Daoy (cell line): ENCODE measurements around the gene UMPS. TPM values are rescaled to one million over a fixed set of nuclear protein-coding genes. Genes with fewer than 3 reads are reported as not detected.
"Not testable (repeated sequence)": the region's sequence is repeated elsewhere in the genome, so short reads cannot be mapped to it uniquely, and the experiment has no call there.

Experiments used
- DNase-seq: peaks from one replicate; pipeline ENCODE4 v3.0.0-alpha.2; 2015; ENCODE audit warnings: low read depth
- total RNA-seq: library from RNA; depleted of rRNA; stranded (reverse); fragments of >200 nt; shearing (Covaris generic); gene quantifications from 2 replicates; pipeline ENCODE4 v1.2.3, GENCODE V29; 2014

Gene UMPS
- total RNA-seq, 1 experiment from 2014 or later, result 94.6 TPM

- DNase-seq, result not testable (repeated sequence)
Measured at GRCh38 chr3:124707223-124707622, 23.0 kb upstream of the UMPS start.

- no peak for DNase-seq
Measured at GRCh38 chr3:124707656-124708062, 22.6 kb upstream of the UMPS start.

GRCh38 chr3:124714223-124714853, 15.9 kb upstream of the UMPS start:
- no peak for DNase-seq

GRCh38 chr3:124722589-124722988, 7.7 kb upstream of the UMPS start:
- no peak for DNase-seq

- DNase-seq, result no peak
Measured at GRCh38 chr3:124730941-124731297, 667 bp downstream of the UMPS start.

GRCh38 chr3:124731760-124732159, 1.5 kb downstream of the UMPS start:
- no peak for DNase-seq

- DNase-seq, result no peak
Measured at GRCh38 chr3:124741027-124741426, 10.8 kb downstream of the UMPS start.

GRCh38 chr3:124745756-124746155, 15.5 kb downstream of the UMPS start:
- DNase-seq, result no peak

GRCh38 chr3:124747111-124747981, 17.1 kb downstream of the UMPS start:
- DNase-seq, result no peak

GRCh38 chr3:124748560-124749198, 18.4 kb downstream of the UMPS start:
- DNase-seq, result no peak

- DNase-seq, result not testable (repeated sequence)
Measured at GRCh38 chr3:124749877-124750276, 19.6 kb downstream of the UMPS start.

- no peak for DNase-seq
Measured at GRCh38 chr3:124751501-124751900, 21.2 kb downstream of the UMPS start.

GRCh38 chr3:124752051-124752450, 21.8 kb downstream of the UMPS start:
- no peak for DNase-seq

GRCh38 chr3:124757926-124758325, 27.7 kb downstream of the UMPS start:
- not testable (repeated sequence) for DNase-seq

- DNase-seq, result no peak
Measured at GRCh38 chr3:124758851-124759635, 28.8 kb downstream of the UMPS start.

GRCh38 chr3:124759666-124760401, 29.6 kb downstream of the UMPS start:
- DNase-seq, result no peak

- no peak for DNase-seq
Measured at GRCh38 chr3:124760601-124761000, 30.3 kb downstream of the UMPS start.

GRCh38 chr3:124761250-124761796, 31.1 kb downstream of the UMPS start:
- DNase-seq, result peak; percentile 82

GRCh38 chr3:124761935-124762660, 31.8 kb downstream of the UMPS start:
- DNase-seq, result no peak

GRCh38 chr3:124762661-124763011, 32.4 kb downstream of the UMPS start:
- DNase-seq, result no peak
